PC-9 (cell line): Measurements from ENCODE around the gene WFDC12. TPM values are rescaled to one million over a fixed set of nuclear protein-coding genes. Genes with fewer than 3 reads are reported as not detected.

Experiments
- BruUV-seq: library from RNA; stranded (reverse); fragments of 400-500 nt; replicated peaks from 2 replicates; lab custom pipeline; 2021; lab: Mats Ljungman, UMichigan
- CTCF ChIA-PET: fragments of 300-600 bp; sonication (Branson Sonifier 250); formaldehyde crosslinking; loops from one replicate; lab custom pipeline; 2022; ENCODE audit warnings: antibody characterized with exemption; lab: Charles Lee
- POLR2A ChIA-PET: fragments of 300-600 bp; sonication (Branson Sonifier 250); formaldehyde crosslinking; loops from one replicate; lab custom pipeline; 2022; ENCODE audit warnings: antibody characterized with exemption; ENCODE audit not compliant: unreplicated experiment; lab: Charles Lee
- DNase-seq, 2 experiments: peaks; one replicate each; pipeline versions ENCODE4 v3.0.0 to v3.0.0-alpha.2; 2015 to 2022; ENCODE audit warnings: mixed read lengths in 1 of 2
- H2AFZ ChIP-seq: fragments of 200-600 bp; sonication (generic); 2 replicates; pipeline ENCODE4 v1.8.1; 2017; ENCODE audit warnings: antibody characterized with exemption
- H3F3A ChIP-seq: fragments of 200-600 bp; sonication (generic); 2 replicates; pipeline ENCODE4 v1.8.1; 2017; ENCODE audit warnings: antibody characterized with exemption, mild to moderate bottlenecking, low read depth; ENCODE audit not compliant: insufficient read depth
- H3K27ac ChIP-seq: fragments of 200-600 bp; sonication (generic); 2 replicates; pipeline ENCODE4 v1.6.1; 2016; ENCODE audit warnings: mixed run types
- H3K27me3 ChIP-seq: fragments of 200-600 bp; sonication (generic); 2 replicates; pipeline ENCODE4 v1.6.1; 2016; ENCODE audit warnings: low read depth, mixed run types; ENCODE audit not compliant: insufficient read depth
- H3K36me3 ChIP-seq: fragments of 200-600 bp; sonication (generic); 2 replicates; pipeline ENCODE4 v1.6.1; 2016; ENCODE audit warnings: low read depth, mixed run types
- H3K4me1 ChIP-seq: fragments of 200-600 bp; sonication (generic); replicated peaks from 2 replicates; pipeline ENCODE4 v1.6.1; 2016; ENCODE audit warnings: mixed run types; ENCODE audit not compliant: insufficient read depth
- H3K4me2 ChIP-seq: fragments of 200-600 bp; sonication (generic); 2 replicates; pipeline ENCODE4 v1.6.1; 2017; ENCODE audit warnings: mixed run types
- H3K4me3 ChIP-seq: fragments of 200-600 bp; sonication (generic); 2 replicates; pipeline ENCODE4 v1.6.1; 2016; ENCODE audit warnings: mixed run types
- H3K79me2 ChIP-seq: fragments of 200-600 bp; sonication (generic); 2 replicates; pipeline ENCODE4 v1.6.1; 2017; ENCODE audit warnings: low read depth, mixed run types
- H3K9me2 ChIP-seq: fragments of 200-600 bp; sonication (generic); 2 replicates; pipeline ENCODE4 v1.8.1; 2017; ENCODE audit warnings: mild to moderate bottlenecking; ENCODE audit not compliant: insufficient read depth
- H3K9me3 ChIP-seq: fragments of 200-600 bp; sonication (generic); 2 replicates; pipeline ENCODE4 v1.8.1; 2016; ENCODE audit warnings: low read depth; ENCODE audit not compliant: insufficient read depth
- H4K20me1 ChIP-seq: fragments of 200-600 bp; sonication (generic); 2 replicates; pipeline ENCODE4 v1.8.1; 2017; ENCODE audit not compliant: insufficient read depth
- EZH2 ChIP-seq: fragments of 200-600 bp; sonication (generic); IDR thresholded peaks from 2 replicates; pipeline ENCODE4 v1.8.0; 2017; ENCODE audit warnings: antibody characterized with exemption, low read depth
- intact Hi-C: fragments of 100-400 bp; cut with micrococcal nuclease; formaldehyde crosslinking; loops from one replicate; pipeline ENCODE4 v1.10.0; 2022; ENCODE audit not compliant: unreplicated experiment
- total RNA-seq: library from RNA; stranded (reverse); gene quantifications from 2 replicates; pipeline ENCODE4 v1.2.3, GENCODE V29; 2021
- TF ChIP-seq, protein P1 (sequence below): fragments of 200-600 bp; sonication (generic); conservative IDR thresholded peaks from 2 replicates; pipeline ENCODE4 v1.6.1; 2017; ENCODE audit warnings: mixed run types, antibody characterized with exemption, mild to moderate bottlenecking, moderate library complexity

Gene WFDC12
- total RNA-seq, 1 experiment from 2014 or later: not detected

DNA sequence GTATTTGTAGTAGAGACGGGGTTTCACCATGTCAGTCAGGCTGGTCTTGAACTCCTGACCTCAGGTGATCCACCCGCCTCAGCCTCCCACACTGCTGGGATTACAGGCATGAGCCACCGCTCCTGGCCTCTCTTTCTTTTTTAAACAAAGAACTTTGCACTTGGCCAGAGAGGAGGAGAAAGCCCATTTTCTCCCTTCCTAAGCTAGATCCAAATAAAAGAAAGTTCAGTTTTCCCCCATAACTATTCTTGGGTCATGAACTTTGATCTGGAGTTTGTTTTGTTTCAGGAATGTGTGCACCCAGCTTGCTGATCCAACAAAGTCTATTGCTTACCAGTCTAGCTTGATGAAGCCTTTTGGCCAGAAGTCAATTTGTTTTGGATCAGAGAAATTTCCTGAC is 46.7 kb downstream of the WFDC12 start:
- Histone ChIP-seq H3K27me3 (no peaks in the 10 kb centered on the region), H2AFZ (no peak overlapping the region), H3K27ac (no peak overlapping the region), H3K4me1 (no peaks in the 10 kb centered on the region), H3K36me3 (peaks cover 11% of the 10 kb centered on the region; the same call in 1 of the 2 replicates), H4K20me1 (no peaks in the 10 kb centered on the region), H3K4me2 (no peak overlapping the region), H3K9me3 (no peaks in the 10 kb centered on the region), H3K4me3 (no peak overlapping the region), H3K79me2 (no peaks in the 10 kb centered on the region), H3K9me2 (no peaks in the 10 kb centered on the region), H3F3A (no peaks in the 10 kb centered on the region)
- intact Hi-C loops: no loop called here
- no peak for TF ChIP-seq EZH2
- TF ChIP-seq, protein P1, sequence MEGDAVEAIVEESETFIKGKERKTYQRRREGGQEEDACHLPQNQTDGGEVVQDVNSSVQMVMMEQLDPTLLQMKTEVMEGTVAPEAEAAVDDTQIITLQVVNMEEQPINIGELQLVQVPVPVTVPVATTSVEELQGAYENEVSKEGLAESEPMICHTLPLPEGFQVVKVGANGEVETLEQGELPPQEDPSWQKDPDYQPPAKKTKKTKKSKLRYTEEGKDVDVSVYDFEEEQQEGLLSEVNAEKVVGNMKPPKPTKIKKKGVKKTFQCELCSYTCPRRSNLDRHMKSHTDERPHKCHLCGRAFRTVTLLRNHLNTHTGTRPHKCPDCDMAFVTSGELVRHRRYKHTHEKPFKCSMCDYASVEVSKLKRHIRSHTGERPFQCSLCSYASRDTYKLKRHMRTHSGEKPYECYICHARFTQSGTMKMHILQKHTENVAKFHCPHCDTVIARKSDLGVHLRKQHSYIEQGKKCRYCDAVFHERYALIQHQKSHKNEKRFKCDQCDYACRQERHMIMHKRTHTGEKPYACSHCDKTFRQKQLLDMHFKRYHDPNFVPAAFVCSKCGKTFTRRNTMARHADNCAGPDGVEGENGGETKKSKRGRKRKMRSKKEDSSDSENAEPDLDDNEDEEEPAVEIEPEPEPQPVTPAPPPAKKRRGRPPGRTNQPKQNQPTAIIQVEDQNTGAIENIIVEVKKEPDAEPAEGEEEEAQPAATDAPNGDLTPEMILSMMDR: no peak
- CTCF ChIA-PET: interaction anchor here (0.6 to 0.7 kb wide), 2 partner anchors 28 to 61 kb away, joined by 4 to 5 read pairs; no protein-coding TSS in a partner anchor
- BruUV-seq: no TSS peak
- POLR2A ChIA-PET: interaction anchor here (0.9 kb wide), 1 partner anchor 29 kb away, joined by 25 read pairs; no protein-coding TSS in a partner anchor
- DNase-seq: no peak

Other genes starting within 250 kb of the WFDC12 start
- gene YWHAB, start 238.8 kb downstream of the WFDC12 start, total RNA-seq: 194 and 249 TPM in 2 replicates
- 132 and 156 TPM in 2 replicates for gene PABPC1L, start 214.4 kb downstream of the WFDC12 start, total RNA-seq
- 65.9 and 71.1 TPM in 2 replicates for gene TOMM34, start 164.1 kb downstream of the WFDC12 start, total RNA-seq
- 43.7 and 60.9 TPM in 2 replicates for gene STK4, start 158.0 kb downstream of the WFDC12 start, total RNA-seq
- gene KCNS1, start 23.3 kb downstream of the WFDC12 start, total RNA-seq: 0.15 TPM in 1 of 2 replicates, not detected in the other
- gene WFDC5, start 9.3 kb downstream of the WFDC12 start, total RNA-seq: not detected in 2 replicates
- gene PI3, start 50.4 kb upstream of the WFDC12 start, total RNA-seq: 4.6 and 6.6 TPM in 2 replicates
- not detected in 2 replicates for gene SEMG1, start 82.6 kb upstream of the WFDC12 start, total RNA-seq
- not detected in 2 replicates for gene SEMG2, start 96.9 kb upstream of the WFDC12 start, total RNA-seq
- 55.1 and 111 TPM in 2 replicates for gene SLPI, start 130.1 kb upstream of the WFDC12 start, total RNA-seq
- gene RBPJL, start 182.4 kb upstream of the WFDC12 start, total RNA-seq: not detected in 2 replicates
- gene MATN4, start 183.8 kb upstream of the WFDC12 start, total RNA-seq: 0.33 and 0.60 TPM in 2 replicates
- gene SDC4, start 224.0 kb upstream of the WFDC12 start, total RNA-seq: 114 and 117 TPM in 2 replicates
- gene SYS1, start 238.7 kb upstream of the WFDC12 start, total RNA-seq: 35.1 and 38.8 TPM in 2 replicates